Measurements from ENCODE around the gene ATP6V1F.
A peak's percentile ranks its signal among the peaks of the same experiment; 100 is the strongest.
"Not testable (repeated sequence)": the region's sequence is repeated elsewhere in the genome, so short reads cannot be mapped to it uniquely, and the experiment has no call there.

ATP6V1F gene

GRCh38 chr7:128910569-128910945 lies 47.9 kb downstream of the ATP6V1F start, which contains the start of gene KCP:
Gene KCP (minus strand): TSS chr7:128910709. CDS start chr7:128910676, 33 bp downstream.
- Histone ChIP-seq H3K27me3 (ENCODE audit: control insufficient read depth in 5 of 5, insufficient read depth in 4 of 5, low read length in 5 of 5) (peaks cover 10 to 34% (median 20%) of the 10 kb centered on the region in 5 donors), H3K9me3 (ENCODE audit: control insufficient read depth in 5 of 5, low read length in 5 of 5) (no peaks in the 10 kb centered on the region), H3K36me3 (ENCODE audit: control insufficient read depth in 5 of 5, insufficient read depth in 5 of 5, low read length in 5 of 5) (peaks cover 0 to 4% (median 0%) of the 10 kb centered on the region in 5 donors), H3K27ac (ENCODE audit: low read depth, low read length) (peak within 1 kb of the TSS; percentile 23), H3K4me1 (ENCODE audit: control insufficient read depth in 5 of 5, insufficient read depth in 5 of 5, low read length in 5 of 5) (peaks cover 1 to 36% (median 26%) of the 10 kb centered on the region in 5 donors), H3K9ac (ENCODE audit: low read length in 5 of 5) (peak within 1 kb of the TSS in 4 of 5 donors; percentile 22 to 46 (median 34)), H3K4me3 (ENCODE audit: low read depth in 1 of 5, low read length in 5 of 5) (peak within 1 kb of the TSS; percentile 45 to 61 (median 59))

- H3K4me3 ChIP-seq (ENCODE audit: low read depth in 1 of 5, low read length in 5 of 5): peak overlapping the region in 1 of 5 donors; percentile 42
- H3K9me3 ChIP-seq (ENCODE audit: control insufficient read depth in 5 of 5, low read length in 5 of 5): no peaks in the 10 kb centered on the region
- H3K27ac ChIP-seq (ENCODE audit: low read depth, low read length): peak overlapping the region; percentile 23
- H3K36me3 ChIP-seq (ENCODE audit: control insufficient read depth in 5 of 5, insufficient read depth in 5 of 5, low read length in 5 of 5): peaks cover 0 to 4% (median 0%) of the 10 kb centered on the region in 5 donors
- H3K27me3 ChIP-seq (ENCODE audit: control insufficient read depth in 5 of 5, insufficient read depth in 4 of 5, low read length in 5 of 5): peaks cover 11 to 41% (median 19%) of the 10 kb centered on the region in 5 donors
- H3K9ac ChIP-seq (ENCODE audit: low read length in 5 of 5): peak overlapping the region in 1 of 5 donors; percentile 46
- H3K4me1 ChIP-seq (ENCODE audit: control insufficient read depth in 5 of 5, insufficient read depth in 5 of 5, low read length in 5 of 5): peaks cover 1 to 36% (median 26%) of the 10 kb centered on the region in 5 donors
Observed at GRCh38 chr7:128911423-128912031, 48.9 kb downstream of the ATP6V1F start.

- H3K27ac ChIP-seq (ENCODE audit: low read depth, low read length): no peak overlapping the region
- H3K9ac ChIP-seq (ENCODE audit: low read length in 5 of 5): no peak overlapping the region
- no peaks in the 10 kb centered on the region for H3K9me3 ChIP-seq (ENCODE audit: control insufficient read depth in 5 of 5, low read length in 5 of 5)
- no peak overlapping the region for H3K4me3 ChIP-seq (ENCODE audit: low read depth in 1 of 5, low read length in 5 of 5)
- H3K4me1 ChIP-seq (ENCODE audit: control insufficient read depth in 5 of 5, insufficient read depth in 5 of 5, low read length in 5 of 5): peaks cover 1 to 36% (median 26%) of the 10 kb centered on the region in 5 donors
- no peaks in the 10 kb centered on the region for H3K36me3 ChIP-seq (ENCODE audit: control insufficient read depth in 5 of 5, insufficient read depth in 5 of 5, low read length in 5 of 5)
- peaks cover 11 to 41% (median 20%) of the 10 kb centered on the region in 5 donors for H3K27me3 ChIP-seq (ENCODE audit: control insufficient read depth in 5 of 5, insufficient read depth in 4 of 5, low read length in 5 of 5)
Observed at GRCh38 chr7:128912281-128912680, 49.6 kb downstream of the ATP6V1F start.

GRCh38 chr7:128912709-128913495 lies 50.2 kb downstream of the ATP6V1F start:
- H3K9ac ChIP-seq (ENCODE audit: low read length in 5 of 5); H3K4me3 ChIP-seq (ENCODE audit: low read depth in 1 of 5, low read length in 5 of 5); H3K36me3 ChIP-seq (ENCODE audit: control insufficient read depth in 5 of 5, insufficient read depth in 5 of 5, low read length in 5 of 5); H3K27ac ChIP-seq (ENCODE audit: low read depth, low read length); H3K9me3 ChIP-seq (ENCODE audit: control insufficient read depth in 5 of 5, low read length in 5 of 5): not testable (repeated sequence)
- H3K27me3 ChIP-seq (ENCODE audit: control insufficient read depth in 5 of 5, insufficient read depth in 4 of 5, low read length in 5 of 5): peaks cover 11 to 41% (median 20%) of the 10 kb centered on the region in 5 donors
- H3K4me1 ChIP-seq (ENCODE audit: control insufficient read depth in 5 of 5, insufficient read depth in 5 of 5, low read length in 5 of 5): peaks cover 1 to 36% (median 26%) of the 10 kb centered on the region in 5 donors

- H3K9me3 ChIP-seq (ENCODE audit: control insufficient read depth in 5 of 5, low read length in 5 of 5): no peaks in the 10 kb centered on the region
- no peak overlapping the region for H3K4me3 ChIP-seq (ENCODE audit: low read depth in 1 of 5, low read length in 5 of 5)
- H3K27me3 ChIP-seq (ENCODE audit: control insufficient read depth in 5 of 5, insufficient read depth in 4 of 5, low read length in 5 of 5): peaks cover 11 to 47% (median 20%) of the 10 kb centered on the region in 5 donors
- no peak overlapping the region for H3K27ac ChIP-seq (ENCODE audit: low read depth, low read length)
- H3K4me1 ChIP-seq (ENCODE audit: control insufficient read depth in 5 of 5, insufficient read depth in 5 of 5, low read length in 5 of 5): peaks cover 1 to 36% (median 26%) of the 10 kb centered on the region in 5 donors
- H3K9ac ChIP-seq (ENCODE audit: low read length in 5 of 5): no peak overlapping the region
- H3K36me3 ChIP-seq (ENCODE audit: control insufficient read depth in 5 of 5, insufficient read depth in 5 of 5, low read length in 5 of 5): no peaks in the 10 kb centered on the region
Observed at GRCh38 chr7:128913870-128914565, 51.4 kb downstream of the ATP6V1F start.

- Histone ChIP-seq H3K36me3 (ENCODE audit: control insufficient read depth in 5 of 5, insufficient read depth in 5 of 5, low read length in 5 of 5) (no peaks in the 10 kb centered on the region), H3K27me3 (ENCODE audit: control insufficient read depth in 5 of 5, insufficient read depth in 4 of 5, low read length in 5 of 5) (peaks cover 11 to 43% (median 19%) of the 10 kb centered on the region in 5 donors), H3K9me3 (ENCODE audit: control insufficient read depth in 5 of 5, low read length in 5 of 5) (no peaks in the 10 kb centered on the region), H3K4me3 (ENCODE audit: low read depth in 1 of 5, low read length in 5 of 5) (no peak overlapping the region), H3K4me1 (ENCODE audit: control insufficient read depth in 5 of 5, insufficient read depth in 5 of 5, low read length in 5 of 5) (peaks cover 0 to 34% (median 24%) of the 10 kb centered on the region in 5 donors), H3K27ac (ENCODE audit: low read depth, low read length) (no peak overlapping the region), H3K9ac (ENCODE audit: low read length in 5 of 5) (no peak overlapping the region)
Observed at GRCh38 chr7:128914566-128915151, 52.0 kb downstream of the ATP6V1F start.

GRCh38 chr7:128915271-128915819 lies 52.7 kb downstream of the ATP6V1F start:
- no peak overlapping the region for H3K9ac ChIP-seq (ENCODE audit: low read length in 5 of 5)
- H3K27ac ChIP-seq (ENCODE audit: low read depth, low read length): no peak overlapping the region
- peak overlapping the region in 2 of 5 donors; percentile 36 to 47 for H3K4me3 ChIP-seq (ENCODE audit: low read depth in 1 of 5, low read length in 5 of 5)
- peaks cover 0 to 32% (median 17%) of the 10 kb centered on the region in 5 donors for H3K4me1 ChIP-seq (ENCODE audit: control insufficient read depth in 5 of 5, insufficient read depth in 5 of 5, low read length in 5 of 5)
- peaks cover 11 to 36% (median 16%) of the 10 kb centered on the region in 5 donors for H3K27me3 ChIP-seq (ENCODE audit: control insufficient read depth in 5 of 5, insufficient read depth in 4 of 5, low read length in 5 of 5)
- H3K36me3 ChIP-seq (ENCODE audit: control insufficient read depth in 5 of 5, insufficient read depth in 5 of 5, low read length in 5 of 5): no peaks in the 10 kb centered on the region
- no peaks in the 10 kb centered on the region for H3K9me3 ChIP-seq (ENCODE audit: control insufficient read depth in 5 of 5, low read length in 5 of 5)

Data from subcutaneous abdominal adipose tissue (tissue), 5 donors.